ENCODE measurements around the gene ADCY2.

ADCY2 gene

DNA sequence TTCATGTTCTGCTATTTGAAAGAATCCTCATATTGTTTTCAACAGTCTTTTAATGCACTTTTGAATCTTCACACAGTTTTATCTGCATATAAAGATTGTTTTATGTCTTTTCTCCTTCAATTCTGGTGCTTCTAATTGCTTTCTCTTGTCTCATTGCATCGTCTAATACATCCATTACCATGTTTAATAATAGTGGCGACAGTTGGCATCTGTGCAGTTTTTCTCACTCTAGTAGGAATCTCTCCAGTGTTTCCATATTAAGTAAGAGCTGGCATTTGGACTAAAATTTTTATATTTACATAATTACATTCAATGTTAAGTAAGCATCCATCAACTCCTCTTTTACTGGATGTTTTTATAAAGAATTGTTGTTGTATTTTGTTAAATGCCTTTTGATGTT lies 49.9 kb downstream of the ADCY2 start:
- DNase-seq: no peak

DNA sequence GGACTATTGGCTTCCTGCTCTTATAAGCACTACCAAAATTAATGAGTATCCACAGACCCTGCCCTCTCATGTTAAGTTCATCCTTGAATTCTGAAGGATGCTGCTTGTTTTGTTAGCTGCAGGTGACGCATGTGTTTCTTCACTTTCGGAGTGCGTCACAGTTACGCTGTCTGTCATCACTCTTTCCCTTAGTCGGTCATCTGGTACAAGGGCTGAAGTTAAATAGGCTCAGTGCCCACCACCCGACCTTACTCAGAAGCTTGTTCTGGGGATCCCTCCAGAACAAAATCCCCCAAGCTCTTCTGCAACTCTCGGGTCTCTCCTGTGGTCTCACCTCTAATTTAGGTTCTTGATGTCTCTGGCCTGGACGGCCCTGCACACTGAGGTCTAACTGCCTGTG lies 51.0 kb downstream of the ADCY2 start:
- no peak for DNase-seq

DNA sequence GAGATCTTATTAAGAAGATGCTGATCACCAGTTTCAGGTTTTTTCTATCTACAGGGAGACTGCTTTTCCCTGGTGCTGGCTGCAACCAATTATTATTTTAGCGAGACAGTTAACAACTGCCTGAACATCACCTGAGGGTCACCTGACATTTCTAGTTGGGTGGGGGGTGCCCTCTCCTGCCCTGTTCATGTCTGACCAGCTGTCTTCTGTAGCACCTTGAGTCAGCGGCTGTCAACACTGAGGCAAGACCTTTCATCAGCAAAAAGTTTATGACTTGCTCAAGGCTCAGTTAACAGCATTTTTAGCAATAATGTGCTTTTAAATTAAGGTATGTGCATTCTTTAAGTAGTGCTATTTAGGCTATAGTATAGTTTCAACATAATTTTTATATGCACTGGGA lies 58.0 kb downstream of the ADCY2 start:
- no peak for DNase-seq

DNA sequence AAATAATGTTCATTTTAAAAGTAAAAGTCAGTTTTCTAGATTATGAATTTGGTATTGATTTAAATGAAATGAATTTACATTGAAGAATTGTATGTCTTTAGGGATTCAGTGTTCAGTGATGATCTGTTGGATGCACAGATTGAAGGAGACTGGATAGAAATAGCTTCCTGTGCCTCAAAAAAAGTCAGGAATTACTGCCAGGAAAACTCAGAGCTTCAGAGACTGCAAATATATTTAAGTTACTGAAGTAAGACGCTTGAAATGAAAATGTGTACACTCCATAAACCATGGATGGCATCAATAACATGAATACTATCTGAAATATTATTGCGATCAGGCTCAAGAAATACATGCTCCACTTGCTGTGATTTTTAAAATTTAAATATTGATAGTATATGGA lies 60.3 kb downstream of the ADCY2 start:
- DNase-seq: no peak

DNA sequence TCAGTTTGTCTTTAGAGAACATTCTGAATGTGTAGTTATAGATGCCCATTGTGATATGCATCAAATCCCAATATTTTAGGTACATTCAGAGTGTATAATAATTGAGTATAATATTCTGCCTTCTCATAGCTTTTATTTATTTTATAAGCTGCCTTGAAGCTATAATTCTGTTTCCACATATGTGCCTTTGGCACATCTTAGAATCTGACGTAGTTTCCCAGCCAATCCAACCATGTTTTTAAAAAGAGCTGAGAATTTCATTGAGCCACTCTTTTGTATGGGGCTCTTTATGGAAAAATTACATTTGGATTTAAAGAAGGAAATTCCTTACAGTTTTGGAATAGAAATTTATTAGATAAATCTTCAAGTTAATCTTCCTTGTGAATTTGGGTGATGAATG lies 65.4 kb downstream of the ADCY2 start:
- no peak for DNase-seq

DNA sequence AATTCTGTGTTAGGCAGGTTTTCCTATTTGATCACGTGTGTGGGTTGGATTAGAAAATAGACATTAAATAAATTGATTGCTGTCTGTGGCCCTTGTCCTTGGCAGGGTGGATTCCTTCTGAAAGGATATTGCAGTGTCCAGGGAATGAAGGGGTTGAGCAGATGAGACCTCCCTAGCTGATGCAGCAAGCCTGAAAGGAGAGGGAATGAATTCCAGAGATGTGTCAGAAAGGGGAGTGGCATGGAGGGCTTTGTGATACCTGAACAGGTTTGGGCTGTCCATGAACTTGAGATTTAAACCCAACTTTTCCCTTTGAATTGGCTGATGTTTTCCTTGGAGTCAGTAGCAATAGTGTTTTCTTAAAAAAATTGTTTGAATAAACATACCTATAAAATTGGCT lies 66.8 kb downstream of the ADCY2 start:
- DNase-seq: no peak

DNA sequence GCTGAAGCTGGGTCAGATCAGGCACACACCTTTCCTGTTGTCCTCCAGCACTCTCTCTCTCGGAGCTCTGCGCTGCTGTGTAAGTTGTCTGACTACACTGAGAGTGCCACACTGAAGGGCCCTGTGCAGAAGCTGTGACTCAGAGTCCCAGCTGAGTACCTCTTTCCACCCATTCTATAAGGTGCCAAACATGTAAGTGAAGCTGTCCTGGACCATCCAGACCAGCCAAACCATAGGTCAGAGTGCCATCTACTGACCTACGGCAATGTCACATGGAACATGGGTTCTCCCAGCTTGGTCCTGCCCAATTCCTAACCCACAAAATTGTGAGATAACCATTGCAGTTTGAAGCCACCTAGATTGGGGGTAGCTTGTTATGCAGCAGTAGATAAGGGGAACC lies 68.2 kb downstream of the ADCY2 start:
- DNase-seq: no peak

DNA sequence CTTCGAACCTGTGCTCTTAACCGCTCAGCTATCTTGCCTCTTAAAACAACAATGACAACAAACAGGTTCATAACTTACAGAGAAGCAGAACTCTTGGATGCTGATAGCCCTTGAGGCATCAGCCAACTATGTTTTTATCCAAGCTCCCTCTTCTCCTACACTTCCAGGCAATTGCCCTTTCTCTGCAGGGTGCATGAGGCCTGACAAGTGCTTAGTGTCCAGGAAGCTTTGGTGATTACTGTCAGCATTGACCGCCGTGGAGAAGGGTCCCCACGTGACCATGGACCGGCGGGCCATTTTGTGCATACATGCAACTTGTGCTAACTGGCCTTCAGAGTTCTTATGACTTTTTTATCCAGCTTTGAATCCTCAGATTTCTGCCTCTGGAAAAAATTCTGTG lies 71.2 kb downstream of the ADCY2 start:
- DNase-seq: no peak

DNA sequence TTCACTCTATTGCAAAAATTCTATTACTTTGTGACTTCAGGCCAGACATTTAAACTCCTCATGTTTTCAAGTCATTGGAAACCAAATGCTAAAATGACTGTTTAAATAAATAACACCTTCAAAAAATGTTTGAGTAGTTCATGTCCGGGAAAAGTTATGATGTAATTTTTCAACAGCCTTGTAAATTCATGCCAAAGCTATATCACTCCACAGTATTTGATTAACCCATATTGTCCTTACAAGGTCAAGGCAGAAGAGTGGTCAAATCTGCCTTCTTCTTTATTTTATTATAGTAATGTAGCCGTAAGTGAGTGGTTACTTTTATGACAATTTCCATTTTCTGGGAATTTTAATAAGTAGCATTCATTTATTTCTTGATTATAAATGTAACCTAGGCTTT lies 72.8 kb downstream of the ADCY2 start:
- DNase-seq: no peak

DNA sequence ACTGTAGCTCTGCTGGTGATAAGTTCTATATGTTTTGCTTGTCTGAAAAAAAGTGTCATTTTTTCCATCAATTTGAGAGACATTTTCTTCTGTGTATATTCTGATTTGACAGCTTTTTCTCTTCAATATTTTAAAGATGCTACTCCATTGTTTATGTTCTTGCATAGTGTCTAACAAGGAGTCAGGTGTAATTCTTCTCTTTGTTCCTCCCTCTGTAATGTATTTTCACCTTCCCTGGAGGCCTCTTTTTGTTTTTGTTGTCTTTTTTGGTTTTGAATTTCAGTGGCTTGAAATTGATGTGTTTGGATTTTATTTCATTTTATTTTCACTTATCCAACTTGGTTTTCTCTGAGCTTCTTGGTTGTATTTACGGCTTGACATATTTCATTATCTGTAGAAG lies 75.8 kb downstream of the ADCY2 start:
- DNase-seq: no peak

DNA sequence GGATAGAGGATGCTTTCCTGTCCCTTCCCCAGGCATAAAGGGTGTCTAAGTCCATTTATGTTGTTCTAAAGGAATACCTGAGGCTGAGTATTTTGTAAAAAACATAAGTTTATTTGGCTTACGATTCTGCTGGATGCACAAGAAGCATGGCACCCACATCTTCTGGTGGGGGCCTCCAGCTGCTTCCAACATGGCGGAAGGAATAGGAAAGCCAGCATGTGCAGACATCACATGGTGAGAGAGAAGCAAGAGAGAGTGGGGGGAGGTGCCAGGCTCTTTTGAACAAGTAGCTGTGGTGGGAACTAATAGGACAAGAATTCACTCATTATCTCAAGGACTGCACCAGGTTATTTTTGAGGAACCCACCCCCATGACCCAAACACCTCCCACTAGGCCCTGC lies 77.2 kb downstream of the ADCY2 start:
- DNase-seq: no peak

DNA sequence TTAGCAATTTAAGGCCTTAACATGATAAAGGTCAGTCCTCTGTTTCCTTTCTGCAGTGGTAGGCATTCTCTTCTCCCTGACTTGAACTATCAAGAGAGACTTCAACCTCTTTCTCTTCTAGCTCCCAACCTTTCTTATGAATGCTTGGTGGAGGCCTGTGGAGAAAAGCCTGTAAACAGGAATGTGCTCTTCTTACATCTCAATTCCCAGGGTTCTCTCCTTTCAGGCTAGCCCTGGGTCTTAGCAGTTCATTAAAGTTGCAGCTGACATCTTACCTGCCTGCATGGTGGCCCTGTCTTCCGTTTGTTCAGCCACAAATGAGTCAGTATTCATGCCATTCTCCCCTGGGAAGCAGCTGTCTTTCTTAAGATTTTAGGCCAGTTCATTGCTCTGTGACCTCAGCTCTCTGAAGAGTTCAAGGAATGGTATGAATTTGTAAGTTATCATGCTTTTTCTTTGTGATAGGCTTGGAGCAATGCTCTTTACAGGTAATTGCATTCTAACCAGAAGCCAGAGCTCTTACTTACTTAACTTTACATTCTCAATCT lies 77.8 kb downstream of the ADCY2 start:
- no peak for DNase-seq

DNA sequence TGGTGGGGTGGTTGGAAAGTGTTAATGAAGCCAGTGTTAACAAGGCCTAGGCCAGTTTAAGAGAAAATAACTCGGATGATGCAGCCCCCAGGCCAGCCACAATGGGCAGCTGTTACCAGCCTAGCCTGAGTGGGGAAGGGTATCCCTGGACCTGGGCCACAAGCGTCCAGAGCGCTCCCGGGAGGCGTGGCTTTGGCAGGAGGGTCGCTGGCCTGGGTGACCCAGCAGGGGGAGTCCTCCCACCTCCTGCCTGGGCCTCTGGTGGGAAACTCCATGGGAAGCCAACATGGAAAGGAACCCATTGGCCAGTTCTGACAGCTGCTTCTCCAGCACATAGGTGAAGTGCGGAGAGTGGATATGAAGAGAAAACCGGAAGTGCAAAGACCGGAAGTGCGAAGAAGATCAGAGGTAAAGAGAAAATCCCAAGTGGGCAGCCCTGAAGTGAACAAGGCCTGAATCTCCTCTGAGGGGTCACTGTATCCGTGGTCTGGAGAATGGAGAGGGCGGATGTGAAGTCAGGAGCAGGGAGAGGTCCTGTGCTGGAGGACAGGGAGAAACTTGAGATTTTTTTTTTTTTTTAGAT lies 79.0 kb downstream of the ADCY2 start:
- DNase-seq: no peak

DNA sequence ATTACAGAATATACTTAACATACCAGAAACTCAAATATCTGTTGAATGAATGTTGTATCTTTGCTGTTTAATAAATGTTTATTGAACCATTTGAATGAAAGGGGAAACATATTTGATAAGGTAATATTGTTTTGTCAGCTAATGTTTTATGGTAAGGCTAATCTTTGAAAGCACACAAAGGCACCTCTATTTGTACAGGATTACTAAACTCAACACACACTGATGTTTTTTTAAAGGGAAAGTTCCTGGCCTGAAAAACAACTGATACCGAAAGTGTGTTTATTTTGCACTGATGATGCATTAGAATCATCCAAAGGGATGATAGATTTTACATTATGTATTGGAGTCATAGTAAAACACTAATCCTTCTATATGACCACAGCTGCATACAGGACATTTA lies 82.5 kb downstream of the ADCY2 start:
- no peak for DNase-seq

DNA sequence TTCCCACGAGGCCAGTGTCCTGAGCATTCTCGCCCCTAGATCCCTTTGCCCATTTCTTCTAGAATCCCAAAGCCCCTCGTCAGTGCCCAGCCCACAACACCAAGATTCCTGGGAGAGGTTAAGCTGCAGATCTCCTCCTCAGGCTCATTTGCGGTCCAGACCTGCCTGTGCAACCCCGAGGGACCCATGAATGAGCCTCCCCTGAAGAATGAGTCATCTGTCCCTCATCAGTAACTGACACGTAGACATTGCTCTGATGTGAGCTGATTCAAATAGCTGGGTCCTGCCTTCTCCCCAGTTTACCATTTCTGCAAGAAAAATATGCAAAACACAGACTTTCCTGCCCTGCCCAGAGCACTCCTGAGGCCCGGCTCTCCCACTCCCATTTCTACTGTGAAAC lies 92.8 kb downstream of the ADCY2 start:
- no peak for DNase-seq

DNA sequence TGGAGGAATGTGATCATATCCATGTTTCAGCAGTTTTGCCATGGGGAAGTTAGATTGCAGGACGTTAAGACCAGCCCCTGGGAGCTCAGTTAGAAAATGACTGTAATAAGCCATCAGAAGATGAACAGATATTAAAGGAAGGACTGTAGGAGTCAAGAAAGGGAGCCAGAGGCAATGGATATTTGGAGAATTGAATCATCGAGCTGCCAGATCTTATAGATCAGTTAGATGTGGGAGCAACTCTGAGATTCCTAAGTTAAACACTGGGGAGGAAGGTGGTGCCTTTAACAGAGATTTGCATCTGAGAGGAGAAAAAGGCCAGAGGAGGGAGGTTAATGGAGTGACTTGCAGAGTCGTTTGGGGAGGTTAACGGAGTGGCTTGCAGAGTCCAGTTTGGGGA lies 96.4 kb downstream of the ADCY2 start:
- no peak for DNase-seq

DNA sequence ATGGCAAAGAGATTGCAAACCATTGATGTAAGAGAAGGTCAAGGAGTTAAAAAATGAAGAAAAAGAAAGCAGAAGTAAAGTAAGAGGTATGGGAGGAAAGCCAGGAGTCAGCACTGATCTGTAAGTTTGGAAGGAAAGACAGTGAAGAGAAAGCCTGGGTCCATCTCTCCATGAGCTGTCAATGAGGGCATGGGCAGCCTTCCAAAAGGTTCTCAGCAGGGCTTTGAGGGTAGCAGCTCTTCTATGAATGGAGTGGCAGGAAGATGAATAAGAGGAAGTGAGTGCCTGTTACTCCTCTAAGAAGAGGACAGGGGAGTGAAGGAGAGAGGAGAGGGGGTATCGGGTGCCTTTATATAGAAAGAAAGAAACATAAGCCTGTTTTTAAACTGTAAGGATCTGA lies 97.1 kb downstream of the ADCY2 start:
- no peak for DNase-seq

DNA sequence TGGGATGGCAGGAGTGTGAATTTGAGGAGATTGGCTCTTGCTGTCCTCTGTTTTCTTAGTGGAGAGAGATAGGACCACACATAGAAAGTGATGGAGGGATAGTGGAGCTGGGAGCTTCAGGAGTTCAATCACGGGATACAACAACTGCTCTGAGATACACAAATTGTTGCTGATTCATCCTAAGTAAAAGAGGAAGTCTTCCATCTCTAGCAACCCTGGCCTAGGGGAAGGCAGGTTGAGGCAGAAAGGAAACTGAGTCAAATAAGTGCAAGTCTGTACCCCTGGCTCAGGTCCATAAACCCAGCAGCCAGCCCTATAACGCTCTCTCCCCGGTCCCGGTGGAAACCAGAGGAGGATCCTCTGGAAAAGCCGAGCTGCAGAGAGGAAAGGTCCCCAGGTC lies 97.7 kb downstream of the ADCY2 start:
- DNase-seq: no peak

DNA sequence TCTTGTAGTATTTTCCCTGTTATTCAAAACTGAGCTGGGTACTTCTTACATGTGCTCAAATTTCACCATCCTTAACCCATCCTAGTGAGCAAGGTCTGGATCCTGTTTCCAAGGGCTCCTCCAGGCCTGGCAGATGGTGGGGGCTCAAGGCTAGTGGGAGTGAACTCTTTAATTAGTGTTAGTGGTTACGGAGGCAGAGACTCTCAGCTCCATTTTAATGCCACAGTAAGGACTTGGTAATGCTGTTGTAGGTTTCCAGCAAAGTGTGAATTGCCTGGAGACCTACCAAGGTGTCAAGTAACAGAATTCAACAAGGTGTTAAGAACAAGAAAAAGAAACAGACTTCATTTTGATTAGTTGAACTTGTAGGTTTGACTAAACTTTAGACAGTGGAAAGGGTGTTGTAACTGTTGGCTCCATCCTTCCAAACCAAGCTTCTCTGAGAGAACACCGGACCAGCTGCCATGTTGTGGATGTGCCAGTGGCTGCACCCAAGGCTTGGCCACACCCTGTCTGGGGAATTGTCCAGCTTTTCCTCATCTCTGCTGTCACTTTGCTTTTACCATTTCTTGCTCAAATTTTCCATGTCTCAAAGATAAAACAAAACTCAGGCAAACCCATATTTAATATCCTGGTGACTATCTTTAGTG lies 98.7 kb downstream of the ADCY2 start:
- DNase-seq: no peak

DNA sequence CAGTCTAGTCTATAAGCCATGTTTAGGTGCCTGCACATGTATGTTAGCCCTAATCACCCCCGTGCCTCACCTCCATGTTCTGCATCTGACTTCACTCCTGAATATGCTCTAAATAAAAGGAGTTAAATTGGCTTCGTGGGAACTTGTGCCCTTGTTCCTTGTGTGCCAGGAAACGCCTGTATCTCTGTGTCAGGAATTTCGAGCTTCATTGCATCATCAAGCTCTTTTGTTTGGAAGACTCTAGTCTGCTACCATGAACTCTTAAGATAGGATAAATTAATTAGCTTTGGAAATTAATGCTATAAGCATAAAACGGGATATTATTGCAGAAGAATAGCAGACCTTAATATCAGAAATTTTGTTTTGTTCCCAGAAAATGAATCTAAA lies 99.2 kb downstream of the ADCY2 start:
- no peak for DNase-seq

DNA sequence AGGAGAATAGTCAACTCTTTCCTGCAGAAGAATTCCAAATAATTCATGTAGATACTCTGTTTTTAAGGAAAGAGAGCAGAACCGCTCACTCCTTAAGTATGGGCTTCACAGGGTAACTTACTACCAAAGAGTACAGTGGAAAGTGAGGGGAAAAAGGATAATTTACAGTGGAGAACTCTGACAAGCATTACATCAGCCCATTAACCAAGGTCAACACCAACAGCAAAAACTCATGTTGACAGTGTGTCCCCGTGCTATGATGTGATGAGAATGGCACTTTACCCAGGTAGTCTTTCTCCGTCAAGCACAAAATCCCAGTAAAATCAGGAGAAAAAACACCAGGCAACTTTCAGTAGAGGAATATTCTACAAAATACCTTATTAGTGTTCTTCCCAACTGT lies 104.3 kb downstream of the ADCY2 start:
- DNase-seq: no peak

DNA sequence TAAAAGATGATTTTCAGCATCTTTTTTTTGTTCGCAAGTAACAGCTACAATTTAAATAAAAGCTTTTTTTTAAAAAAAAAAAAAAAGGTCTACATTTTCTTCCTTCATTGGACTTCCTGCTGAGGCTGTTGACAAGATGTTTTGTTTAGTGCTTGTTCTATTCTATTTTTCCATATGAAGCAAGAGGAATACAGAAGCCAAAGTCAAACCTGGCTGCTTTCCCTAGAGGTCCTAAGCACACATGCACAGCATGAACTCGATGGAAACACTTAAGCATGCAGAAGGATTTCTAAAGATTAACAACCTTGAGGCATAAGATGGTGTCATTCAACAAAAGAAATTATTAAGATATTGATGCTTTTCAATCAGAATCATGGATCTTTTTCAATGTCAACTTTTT lies 105.1 kb downstream of the ADCY2 start:
- DNase-seq: no peak

DNA sequence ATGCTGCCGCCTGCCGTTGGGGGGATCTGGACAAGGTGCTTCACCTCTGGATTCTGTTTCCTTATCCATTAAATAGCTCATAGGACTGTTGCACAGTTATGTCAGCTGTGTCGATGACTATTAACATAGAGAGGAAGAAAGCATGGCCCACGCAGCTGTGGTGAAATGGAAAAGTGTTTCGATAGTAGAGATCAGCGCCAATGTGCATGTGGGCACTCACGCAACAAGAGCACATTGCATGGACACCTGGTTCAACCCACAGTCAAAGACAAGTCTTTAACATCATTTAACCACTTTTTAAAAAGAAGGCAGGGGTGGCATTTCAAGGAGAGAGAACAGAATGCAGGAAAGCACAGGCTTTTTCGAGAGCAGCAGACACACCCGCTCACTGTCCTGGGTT lies 107.6 kb downstream of the ADCY2 start:
- no peak for DNase-seq

DNA sequence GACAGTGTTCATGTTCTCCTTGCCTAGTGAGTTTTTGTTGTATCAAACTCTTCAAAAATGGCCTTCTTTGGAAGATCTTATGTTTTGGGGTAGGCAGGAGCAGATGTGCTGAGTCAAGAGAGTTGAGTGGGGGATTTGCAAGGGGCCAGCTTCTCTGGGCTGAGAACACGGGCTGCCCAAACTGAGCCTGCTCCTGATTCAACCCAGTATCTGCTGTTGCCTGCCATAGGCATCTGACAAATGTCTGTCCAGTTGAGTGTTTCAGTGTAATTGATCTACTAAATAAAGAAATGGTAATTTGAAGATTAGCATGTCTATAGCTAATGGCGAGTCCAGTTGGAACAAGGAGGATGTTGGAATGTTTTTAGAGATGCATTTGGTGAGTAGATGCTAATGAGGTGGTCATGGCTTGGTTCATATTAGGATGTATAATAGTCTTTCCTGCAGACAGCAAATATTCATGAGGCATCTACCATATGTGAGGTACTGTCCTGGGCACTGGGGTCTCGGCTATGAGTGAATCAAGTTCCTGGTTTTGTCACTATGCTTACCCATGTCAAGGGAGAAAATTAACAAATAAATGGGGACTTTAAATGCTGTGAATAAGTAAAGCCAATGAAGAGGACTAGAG lies 119.5 kb downstream of the ADCY2 start:
- DNase-seq: no peak

DNA sequence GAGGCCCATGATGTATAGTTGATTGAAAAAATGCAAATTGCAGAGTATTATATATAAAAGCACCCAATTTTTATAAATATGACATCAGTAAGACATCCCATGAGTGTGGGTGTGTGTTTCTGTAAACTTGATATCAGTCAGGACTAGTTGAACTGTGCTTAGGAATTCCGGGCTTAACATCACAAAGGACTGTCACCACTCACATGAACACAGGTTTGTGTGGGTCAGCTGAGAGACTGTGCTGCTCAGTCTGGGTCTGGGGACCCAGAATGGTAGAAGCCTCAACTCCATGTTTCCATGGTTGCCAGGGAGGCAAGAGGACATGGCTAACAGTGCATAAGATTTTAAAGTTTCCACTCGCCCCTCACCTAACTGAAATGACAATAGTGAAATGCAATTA lies 120.3 kb downstream of the ADCY2 start:
- DNase-seq: no peak

All from CD4-positive, alpha-beta T cell treated with Interleukin-10 for 1 hour (primary cell).